ENCODE data around the gene LSM11.

Gene LSM11

DNA sequence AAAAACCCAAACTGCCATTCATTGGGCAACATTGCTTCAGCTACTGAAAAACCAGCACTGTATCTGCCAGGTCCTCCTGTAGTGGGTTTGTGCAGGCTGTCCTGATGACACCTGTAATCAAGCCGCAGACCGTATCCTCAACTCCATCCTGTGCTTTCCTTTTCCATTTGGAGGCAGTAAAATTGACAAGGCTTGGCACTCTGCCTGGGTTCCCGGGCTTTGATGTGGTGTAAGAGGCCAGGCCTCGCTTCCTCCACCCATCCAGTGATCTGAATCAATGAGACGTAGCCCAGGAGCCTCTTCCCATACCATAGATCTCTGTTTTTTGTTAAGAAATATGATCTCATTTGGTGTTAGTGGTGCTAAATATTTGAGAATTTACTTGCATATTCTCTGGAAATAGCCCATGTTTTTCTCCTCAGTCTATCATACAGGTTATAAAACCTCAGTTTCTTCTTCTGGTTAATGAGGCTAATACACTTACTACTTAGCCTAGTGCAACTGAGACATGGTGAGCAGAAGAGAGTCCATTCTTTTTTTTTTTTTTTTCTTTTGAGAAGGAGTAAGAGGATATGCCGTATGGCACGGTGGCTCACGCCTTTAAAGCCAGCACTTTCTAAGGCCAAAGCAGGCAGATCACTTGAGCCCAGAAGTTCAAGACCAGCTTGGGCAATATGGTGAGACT is 34.8 kb downstream of the LSM11 start:
- DNase-seq = peak; percentile 38 to 83

DNA sequence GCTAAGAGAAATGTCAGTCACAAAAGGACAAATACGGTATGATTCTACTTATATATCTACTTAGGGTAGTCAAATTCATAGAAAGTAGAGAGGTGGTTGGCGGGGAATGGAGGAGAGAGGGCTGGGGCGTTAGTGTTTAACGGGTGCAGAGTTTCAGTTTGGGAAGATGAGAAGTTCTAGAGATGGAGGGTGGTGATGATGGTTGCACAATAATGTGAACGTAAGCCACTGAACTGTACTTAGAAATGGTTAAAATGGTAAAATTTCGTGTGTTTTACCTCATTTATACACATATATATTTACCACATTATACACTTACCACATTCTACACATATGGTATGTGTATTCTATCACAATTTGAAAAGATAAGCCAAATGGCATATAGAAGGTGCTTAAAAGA is 35.7 kb downstream of the LSM11 start:
- DNase-seq = no peak

DNA sequence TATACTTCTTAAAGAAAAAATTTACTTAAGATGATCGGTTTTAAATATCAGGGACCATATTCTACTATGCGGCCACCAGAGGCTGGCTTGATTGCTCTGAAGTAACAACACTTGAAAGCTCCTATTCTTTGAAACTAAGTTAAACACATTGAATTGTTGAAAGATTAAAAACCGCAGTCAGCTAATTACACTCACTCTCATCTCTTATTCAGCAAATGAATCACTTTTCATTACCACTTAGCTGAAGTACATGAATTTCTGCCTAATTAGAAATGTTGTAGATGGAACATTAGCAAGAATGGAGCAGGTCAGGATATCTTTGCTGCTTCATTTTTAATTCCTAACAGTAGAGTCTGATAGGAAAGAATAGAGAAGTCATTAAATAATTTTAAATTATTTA is 42.3 kb downstream of the LSM11 start:
- DNase-seq = peak in 1 of 2 experiments; percentile 23

DNA sequence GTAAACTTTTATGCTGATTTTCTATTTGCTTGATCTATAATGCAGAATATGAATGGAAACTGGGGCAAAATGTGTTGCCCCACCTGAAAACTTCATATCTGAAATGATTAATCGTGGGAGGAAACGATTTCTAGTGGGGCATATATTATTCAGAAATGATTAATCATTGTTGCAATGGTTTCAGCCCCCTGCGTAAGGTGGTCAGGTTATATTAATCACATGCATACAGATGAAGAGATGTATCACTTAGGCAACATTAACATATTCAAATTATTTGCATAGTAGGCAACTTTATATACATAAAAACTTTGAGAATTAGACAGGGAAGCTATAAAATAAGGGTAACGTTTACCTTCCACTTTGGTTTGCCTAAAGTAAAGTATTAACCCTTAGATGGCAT is 49.8 kb downstream of the LSM11 start:
- no peak for DNase-seq

DNA sequence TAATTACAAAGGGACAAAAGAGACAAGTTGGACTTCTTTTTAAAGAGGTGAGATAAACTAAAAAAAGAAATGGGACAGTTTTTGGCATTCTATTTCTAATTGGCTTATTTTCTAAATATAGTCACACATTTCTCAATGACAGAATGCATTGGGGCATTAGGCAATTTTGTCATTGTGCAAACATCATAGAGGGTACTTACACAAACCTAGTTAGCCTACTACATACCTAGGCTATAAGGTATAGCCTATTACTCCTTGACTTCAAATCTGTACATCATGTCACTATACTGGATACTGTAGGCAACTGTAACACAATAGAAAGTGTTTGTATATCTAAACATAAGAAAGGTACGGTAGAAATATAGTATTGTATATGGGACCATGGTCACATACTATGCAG is 56.1 kb downstream of the LSM11 start:
- no peak for DNase-seq

DNA sequence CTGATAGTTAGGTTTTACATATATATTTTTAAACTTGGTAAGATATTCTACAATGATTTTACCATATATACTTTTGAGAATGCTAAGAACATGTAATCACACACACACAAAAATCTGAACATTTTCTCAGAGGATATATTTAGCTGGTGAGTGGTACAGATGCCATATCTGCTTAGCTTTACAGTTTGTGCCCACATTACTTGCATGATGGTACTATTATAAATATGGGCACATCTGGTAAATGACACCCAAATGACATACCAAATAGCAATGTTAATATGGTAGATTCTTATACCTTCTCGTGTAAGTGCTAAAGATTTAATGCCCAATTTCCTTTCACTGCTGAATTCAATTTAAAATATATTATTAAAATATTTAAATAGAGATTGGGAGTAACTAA is 56.6 kb downstream of the LSM11 start:
- no peak for DNase-seq

DNA sequence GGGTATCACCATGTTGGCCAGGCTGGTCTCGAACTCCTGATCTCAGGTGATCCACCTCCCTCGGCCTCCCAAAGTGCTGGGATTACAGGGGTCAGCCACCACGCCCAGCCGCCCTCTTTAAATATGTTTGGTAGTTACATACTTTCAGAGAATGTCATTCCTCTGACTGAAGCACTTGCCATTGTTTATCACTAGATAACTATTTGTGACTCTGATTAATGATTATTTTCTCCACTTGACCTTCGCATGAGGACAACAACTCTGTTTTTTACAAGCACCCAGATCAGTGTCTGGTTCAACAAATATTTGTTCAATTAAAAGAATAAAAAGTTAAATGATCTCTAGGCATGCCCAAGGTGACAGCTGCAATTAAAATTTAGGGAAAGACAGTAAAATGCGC is 59.2 kb downstream of the LSM11 start:
- DNase-seq = no peak

DNA sequence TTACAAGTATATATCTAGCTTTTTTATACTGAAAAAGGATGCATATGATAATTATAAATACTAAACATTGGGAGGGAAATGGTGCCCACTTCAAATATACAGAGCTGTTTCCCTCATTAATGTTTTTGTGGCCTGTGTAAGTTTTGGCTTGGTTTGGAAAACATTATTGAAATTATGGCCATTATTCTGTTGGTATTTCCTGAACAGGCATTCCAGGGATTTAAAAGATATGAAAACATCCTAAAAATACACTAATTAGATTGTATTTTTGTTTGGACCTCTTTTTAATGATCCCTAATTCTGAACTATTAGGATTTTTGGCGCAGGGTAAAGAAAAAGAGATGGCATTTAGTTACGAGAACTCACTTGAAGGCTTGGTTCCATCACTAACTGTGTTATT is 64.5 kb downstream of the LSM11 start:
- DNase-seq = no peak
